ENCODE measurements around the gene FEM1B.

- TF ChIP-seq CTCF (conservative IDR thresholded peaks at IDR 0.05 in 1 of 2, IDR thresholded peaks at IDR 0.05 in 1 of 2; ENCODE audit: low read depth in 1 of 2, low read length in 2 of 2) (no peak), EZH2 (IDR thresholded peaks at IDR 0.05; ENCODE audit: low read length, missing control alignments) (no peak)
Measured at GRCh38 chr15:68328964-68329363, 51.4 kb downstream of the FEM1B start.

All from fibroblast of lung (primary cell).